HepG2 (cell line): ENCODE data around the gene NEK6.

Source experiments
- ATF2 ChIP-seq: sonication (generic); formaldehyde crosslinking; IDR thresholded peaks from 2 replicates; pipeline ENCODE4 v1.4.0; 2020; ENCODE audit warnings: missing genetic modification reagents
- ESRRA ChIP-seq: sonication (generic); formaldehyde crosslinking; IDR thresholded peaks from 2 replicates; pipeline ENCODE4 v1.5.1; 2020; ENCODE audit warnings: mild to moderate bottlenecking, low read depth, missing genetic modification reagents
- ETS1 ChIP-seq: sonication (generic); formaldehyde crosslinking; IDR thresholded peaks from 2 replicates; pipeline ENCODE4 v1.4.0; 2020; ENCODE audit warnings: missing genetic modification reagents
- EZH2 ChIP-seq: conservative IDR thresholded peaks from 2 replicates; pipeline ENCODE4 v1.6.1; 2012; ENCODE audit warnings: mild to moderate bottlenecking, low read depth, low read length, moderate library complexity
- NFIB ChIP-seq: sonication (generic); formaldehyde crosslinking; IDR thresholded peaks from 2 replicates; pipeline ENCODE4 v1.9.0; 2021; ENCODE audit warnings: missing genetic modification reagents, mild to moderate bottlenecking, borderline replicate concordance
- PHB2 ChIP-seq: fragments of 450-650 bp; IDR thresholded peaks from 2 replicates; pipeline ENCODE4 v1.6.1; 2018; ENCODE audit not compliant: partially characterized antibody
- ZNF350 ChIP-seq: sonication (generic); formaldehyde crosslinking; IDR thresholded peaks from 2 replicates; pipeline ENCODE4 v1.4.0; 2020; ENCODE audit warnings: mild to moderate bottlenecking, low read depth, missing genetic modification reagents, borderline replicate concordance

GRCh38 chr9:124389146-124389939 lies 131.6 kb downstream of the NEK6 start:
- TF ChIP-seq ATF2: no peak
- no peak for TF ChIP-seq ETS1
- no peak for TF ChIP-seq ZNF350 (CRISPR knock-in tag)
- no peak for TF ChIP-seq NFIB (CRISPR knock-in tag)
- no peak for TF ChIP-seq PHB2
- no peak for TF ChIP-seq ESRRA (CRISPR knock-in tag)
- no peak for TF ChIP-seq EZH2
